Mesenchymal stem cell (in vitro differentiated cells and primary cell): ENCODE data around the gene AVEN.

ENCODE experiments used
- DNase-seq: peaks from one replicate; pipeline ENCODE4 v3.0.0-alpha.2; 2013
- H2AFZ ChIP-seq: one replicate; pipeline ENCODE4 v1.6.1; 2013; ENCODE audit warnings: low read depth, mild to moderate bottlenecking, control low read depth, inconsistent platforms, low read length, moderate library complexity
- H2AK5ac ChIP-seq: 2 replicates; pipeline ENCODE4 v1.6.1; 2013; ENCODE audit warnings: low read length, moderate library complexity, mild to moderate bottlenecking, inconsistent platforms; ENCODE audit not compliant: severe bottlenecking
- H2BK120ac ChIP-seq: one replicate; pipeline ENCODE4 v1.6.1; 2013; ENCODE audit warnings: low read depth, mild to moderate bottlenecking, inconsistent platforms, low read length, moderate library complexity
- H2BK12ac ChIP-seq, 2 experiments: one replicate each; pipeline ENCODE4 v1.6.1; 2013; ENCODE audit warnings: inconsistent platforms in 2 of 2, low read length in 2 of 2, mild to moderate bottlenecking in 2 of 2, moderate library complexity in 2 of 2, control low read depth in 1 of 2
- H2BK15ac ChIP-seq: one replicate; pipeline ENCODE4 v1.6.1; 2013; ENCODE audit warnings: mild to moderate bottlenecking, low read depth, inconsistent platforms; ENCODE audit not compliant: poor library complexity, severe bottlenecking
- H2BK5ac ChIP-seq: 2 replicates; pipeline ENCODE4 v1.6.1; 2013; ENCODE audit warnings: low read depth, mild to moderate bottlenecking, low read length, control low read depth, inconsistent platforms; ENCODE audit not compliant: poor library complexity, severe bottlenecking
- H3K14ac ChIP-seq, 2 experiments: one replicate each; pipeline ENCODE4 v1.6.1; 2013; ENCODE audit warnings: inconsistent platforms in 2 of 2, low read length in 2 of 2, control low read depth in 1 of 2, mild to moderate bottlenecking in 1 of 2, moderate library complexity in 1 of 2
- H3K18ac ChIP-seq, 2 experiments: one replicate each; pipeline ENCODE4 v1.6.1; 2013; ENCODE audit warnings: inconsistent platforms in 2 of 2, low read length in 2 of 2, control low read depth in 1 of 2, low read depth in 1 of 2, mild to moderate bottlenecking in 1 of 2
- H3K23ac ChIP-seq, 2 experiments: one replicate each; pipeline ENCODE4 v1.6.1; 2013; ENCODE audit warnings: inconsistent platforms in 2 of 2, low read length in 2 of 2, mild to moderate bottlenecking in 2 of 2, moderate library complexity in 2 of 2, control low read depth in 1 of 2
- H3K27ac ChIP-seq: 2 replicates; pipeline ENCODE4 v1.5.1; 2013; ENCODE audit warnings: mild to moderate bottlenecking, moderate library complexity, low read length, control low read depth, inconsistent platforms; ENCODE audit not compliant: poor library complexity, severe bottlenecking
- H3K27me3 ChIP-seq, 2 experiments: 2 replicates each; pipeline versions ENCODE4 v1.6.1 to v1.7.0; 2013; ENCODE audit warnings: low read length in 2 of 2, mild to moderate bottlenecking in 2 of 2, moderate library complexity in 2 of 2, control low read depth in 1 of 2, inconsistent platforms in 1 of 2; ENCODE audit not compliant: control insufficient read depth in 1 of 2, insufficient read depth in 1 of 2
- H3K36me3 ChIP-seq, 2 experiments: 2 replicates each; pipeline versions ENCODE4 v1.6.1 to v1.7.0; 2013; ENCODE audit warnings: low read length in 2 of 2, control low read depth in 1 of 2, inconsistent platforms in 1 of 2, low read depth in 1 of 2, mild to moderate bottlenecking in 1 of 2; ENCODE audit not compliant: insufficient read depth in 2 of 2, control insufficient read depth in 1 of 2
- H3K4ac ChIP-seq, 2 experiments: one replicate each; pipeline ENCODE4 v1.6.1; 2013; ENCODE audit warnings: inconsistent platforms in 2 of 2, low read length in 2 of 2, mild to moderate bottlenecking in 2 of 2, moderate library complexity in 2 of 2, control low read depth in 1 of 2, low read depth in 1 of 2
- H3K4me1 ChIP-seq: 2 replicates; pipeline ENCODE4 v1.6.1; 2013; ENCODE audit warnings: low read depth, low read length, control low read depth; ENCODE audit not compliant: control insufficient read depth, insufficient read depth
- H3K4me2 ChIP-seq: 2 replicates; pipeline ENCODE4 v1.6.1; 2013; ENCODE audit warnings: low read length, mild to moderate bottlenecking, inconsistent platforms; ENCODE audit not compliant: poor library complexity, severe bottlenecking
- H3K4me3 ChIP-seq, 2 experiments: 2 replicates each; pipeline versions ENCODE4 v1.5.1 to v1.7.0; 2013; ENCODE audit warnings: low read length in 2 of 2, mild to moderate bottlenecking in 2 of 2, control low read depth in 1 of 2, low read depth in 1 of 2; ENCODE audit not compliant: insufficient read depth in 1 of 2
- H3K79me1 ChIP-seq: replicated peaks from 2 replicates; pipeline ENCODE4 v1.6.1; 2013; ENCODE audit warnings: mild to moderate bottlenecking, control low read depth, low read length, inconsistent platforms; ENCODE audit not compliant: poor library complexity, severe bottlenecking
- H3K9ac ChIP-seq: 2 replicates; pipeline ENCODE4 v1.7.0; 2013; ENCODE audit warnings: mild to moderate bottlenecking, low read length, moderate library complexity
- H3K9me3 ChIP-seq: 2 replicates; pipeline ENCODE4 v1.7.0; 2013; ENCODE audit warnings: mild to moderate bottlenecking, low read length; ENCODE audit not compliant: control insufficient read depth
- H4K8ac ChIP-seq: one replicate; pipeline ENCODE4 v1.6.1; 2013; ENCODE audit warnings: inconsistent platforms, mild to moderate bottlenecking, low read length, moderate library complexity
- H4K91ac ChIP-seq: one replicate; pipeline ENCODE4 v1.6.1; 2013; ENCODE audit warnings: mild to moderate bottlenecking, low read length, inconsistent platforms
- WGBS: methylation state at CpG from one replicate; pipeline ENCODE4 v1.1.7; 2013; ENCODE audit warnings: mixed read lengths; 5-methylcytosine and 5-hydroxymethylcytosine counted together

Gene AVEN

DNA sequence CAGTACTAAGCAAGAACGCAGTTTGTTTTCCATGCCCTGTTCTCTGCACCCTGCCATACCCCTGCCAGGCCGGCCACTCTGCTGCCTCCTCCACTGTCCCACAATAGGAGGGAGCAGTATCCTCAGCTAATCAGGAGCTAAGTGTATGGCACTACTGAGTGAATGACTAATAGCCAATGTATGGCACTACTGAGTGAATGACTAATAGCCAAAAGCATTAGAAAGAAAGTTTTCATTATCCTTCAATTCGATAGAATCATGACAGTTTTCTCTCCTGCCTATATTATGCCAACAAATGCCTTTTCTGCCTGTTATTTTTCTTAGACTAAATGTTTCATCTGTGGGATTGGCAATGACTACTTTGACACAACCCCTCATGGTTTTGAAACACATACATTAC, 178.2 kb downstream of the AVEN start:
- Histone ChIP-seq H3K9me3 (no peaks in the 10 kb centered on the region), H3K79me1 (peaks cover 2% of the 10 kb centered on the region), H2AFZ (no peak overlapping the region), H2BK12ac (no peak overlapping the region), H4K91ac (no peak overlapping the region), H2BK5ac (no peak overlapping the region), H3K4me2 (no peak overlapping the region), H3K9ac (no peak overlapping the region), H3K27me3 (no peaks in the 10 kb centered on the region), H3K23ac (no peak overlapping the region), H2BK15ac (no peak overlapping the region), H3K36me3 (peaks cover 23 to 32% of the 10 kb centered on the region in 2 experiments), H3K18ac (no peak overlapping the region), H3K4me3 (no peak overlapping the region), H3K4ac (no peak overlapping the region), H3K14ac (no peak overlapping the region), H2BK120ac (no peak overlapping the region), H3K4me1 (peaks cover 1% of the 10 kb centered on the region), H4K8ac (no peak overlapping the region), H3K27ac (peak overlapping the region; percentile 15), H2AK5ac (no peak overlapping the region)
- peak; percentile 71 for DNase-seq
- WGBS, result 75% methylated on average over 1 of the region's 3 CpGs

DNA sequence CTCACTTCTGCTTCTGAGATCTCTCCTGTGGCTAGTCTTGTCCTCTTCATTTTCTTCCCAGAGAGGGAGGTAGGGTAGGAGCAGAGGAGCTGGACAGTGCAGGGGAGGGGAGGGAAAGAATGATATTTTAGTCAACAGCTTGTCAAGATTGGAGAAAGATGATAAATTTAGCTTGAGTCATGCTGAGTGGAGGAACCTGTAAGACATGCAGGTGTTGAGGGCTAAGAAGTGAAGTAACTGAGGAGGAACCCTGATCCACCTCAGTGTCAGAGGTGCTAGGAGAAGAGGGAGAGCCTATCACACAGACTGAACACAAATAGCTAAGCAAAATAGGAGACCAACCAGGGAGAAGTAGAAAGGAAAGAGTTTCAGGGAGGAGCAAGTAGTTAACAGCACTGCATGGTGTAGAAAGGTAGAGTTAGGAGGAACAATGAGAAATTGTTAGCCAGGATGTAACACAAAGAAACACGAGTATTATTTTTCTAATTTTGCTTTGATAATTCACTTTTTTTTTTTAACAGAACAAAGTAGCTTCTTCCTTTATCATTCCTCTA, 178.9 kb downstream of the AVEN start:
- H4K91ac ChIP-seq, result no peak overlapping the region
- H3K18ac ChIP-seq, result no peak overlapping the region
- no peak overlapping the region for H3K4me2 ChIP-seq
- H2BK5ac ChIP-seq, result no peak overlapping the region
- WGBS, result 80% methylated on average over 1 of the region's 1 CpG
- H3K79me1 ChIP-seq, result peaks cover 2% of the 10 kb centered on the region
- no peak overlapping the region for H3K9ac ChIP-seq
- H3K9me3 ChIP-seq, result no peaks in the 10 kb centered on the region
- no peak for DNase-seq
- no peak overlapping the region for H2BK120ac ChIP-seq
- no peak overlapping the region for H4K8ac ChIP-seq
- no peak overlapping the region for H3K23ac ChIP-seq
- H3K4me3 ChIP-seq, result no peak overlapping the region
- no peak overlapping the region for H3K27ac ChIP-seq
- H3K4ac ChIP-seq, result no peak overlapping the region
- H3K27me3 ChIP-seq, result no peaks in the 10 kb centered on the region
- peaks cover 1% of the 10 kb centered on the region for H3K4me1 ChIP-seq
- peaks cover 24 to 32% of the 10 kb centered on the region in 2 experiments for H3K36me3 ChIP-seq
- H2BK15ac ChIP-seq, result no peak overlapping the region
- no peak overlapping the region for H2AFZ ChIP-seq
- no peak overlapping the region for H2AK5ac ChIP-seq
- H3K14ac ChIP-seq, result no peak overlapping the region
- H2BK12ac ChIP-seq, result no peak overlapping the region

DNA sequence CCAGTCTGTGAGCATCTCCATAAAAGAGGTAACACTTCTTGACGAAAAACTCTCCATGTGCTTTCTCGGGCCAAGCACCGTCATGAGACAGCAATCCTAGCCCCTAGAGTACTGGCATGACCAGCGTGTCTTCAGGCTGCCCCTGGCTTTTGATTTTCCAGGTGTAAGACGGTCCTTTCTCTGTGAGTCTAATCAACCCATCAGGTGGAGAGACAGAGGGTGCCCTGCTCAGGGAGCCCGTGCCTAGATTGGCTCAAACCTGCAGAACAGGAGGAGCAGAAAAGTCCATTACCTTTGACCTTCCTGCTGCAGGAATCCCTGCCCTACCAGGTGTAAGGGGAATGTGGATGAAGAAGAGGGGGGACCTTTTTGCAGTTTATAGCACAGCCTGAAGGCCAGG, 180.2 kb downstream of the AVEN start:
- Histone ChIP-seq H3K9me3 (no peaks in the 10 kb centered on the region), H3K9ac (no peak overlapping the region), H3K4me1 (peaks cover 1% of the 10 kb centered on the region), H3K27me3 (no peaks in the 10 kb centered on the region), H3K36me3 (peaks cover 22 to 24% of the 10 kb centered on the region in 2 experiments), H2AK5ac (no peak overlapping the region), H3K23ac (no peak overlapping the region), H2BK120ac (no peak overlapping the region), H3K4me2 (no peak overlapping the region), H3K4me3 (no peak overlapping the region), H3K18ac (no peak overlapping the region), H3K79me1 (peaks cover 2% of the 10 kb centered on the region), H4K8ac (no peak overlapping the region), H3K27ac (no peak overlapping the region), H2BK5ac (no peak overlapping the region), H3K4ac (no peak overlapping the region), H4K91ac (no peak overlapping the region), H3K14ac (no peak overlapping the region), H2BK12ac (no peak overlapping the region), H2AFZ (no peak overlapping the region), H2BK15ac (no peak overlapping the region)
- WGBS, result 97% methylated on average over 6 of the region's 6 CpGs
- DNase-seq, result no peak

DNA sequence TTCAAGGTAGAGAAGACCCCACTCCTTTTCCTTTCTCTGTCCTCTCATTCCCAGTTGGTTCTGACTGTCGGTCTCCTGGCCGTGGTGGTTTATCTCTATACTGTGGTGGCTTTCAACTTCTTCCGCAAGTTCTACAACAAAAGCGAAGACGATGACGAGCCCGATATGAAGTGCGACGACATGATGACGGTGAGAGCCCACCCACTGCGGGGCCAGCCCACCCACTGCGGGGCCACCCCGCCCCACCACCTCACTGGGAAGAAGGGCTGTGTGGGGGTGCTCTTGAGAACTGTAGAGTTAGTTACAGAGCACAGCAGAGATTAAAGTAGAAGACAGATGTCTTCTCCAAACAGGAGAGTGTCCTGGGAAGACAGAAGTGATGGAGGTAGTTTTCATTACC, 181.3 kb downstream of the AVEN start:
- Histone ChIP-seq H3K79me1 (peaks cover 2% of the 10 kb centered on the region), H3K9me3 (no peaks in the 10 kb centered on the region), H3K9ac (no peak overlapping the region), H3K27ac (no peak overlapping the region), H2AK5ac (no peak overlapping the region), H3K18ac (no peak overlapping the region), H3K36me3 (peaks cover 17 to 24% of the 10 kb centered on the region in 2 experiments), H3K27me3 (no peaks in the 10 kb centered on the region), H2BK5ac (no peak overlapping the region), H3K4ac (no peak overlapping the region), H4K91ac (no peak overlapping the region), H2BK120ac (no peak overlapping the region), H3K4me3 (no peak overlapping the region), H3K23ac (no peak overlapping the region), H3K4me2 (no peak overlapping the region), H4K8ac (no peak overlapping the region), H2AFZ (no peak overlapping the region), H2BK15ac (no peak overlapping the region), H2BK12ac (no peak overlapping the region), H3K4me1 (peaks cover 1% of the 10 kb centered on the region), H3K14ac (no peak overlapping the region)
- DNase-seq, result no peak
- WGBS, result 99% methylated on average over 13 of the region's 13 CpGs
